Endothelial cell of umbilical vein (primary cell): Measurements from ENCODE around the gene NSUN4.

Source experiments
- CTCF ChIP-seq, 2 donors: IDR thresholded peaks; 1 replicate in 1 of 2; 2 replicates in 1 of 2; pipeline ENCODE4 v1.5.1; 2011; ENCODE audit warnings: low read length in 2 of 2, mild to moderate bottlenecking in 2 of 2, moderate library complexity in 2 of 2, control low read depth in 1 of 2, inconsistent platforms in 1 of 2, low read depth in 1 of 2; ENCODE audit not compliant: insufficient read depth in 1 of 2; ENCODE audit errors: extremely low read depth in 1 of 2
- JUN ChIP-seq: IDR thresholded peaks from 2 replicates; pipeline ENCODE4 v1.6.1; 2011; ENCODE audit warnings: borderline replicate concordance, low read depth; ENCODE audit not compliant: insufficient read length, insufficient read depth
- MAX ChIP-seq: IDR thresholded peaks from 2 replicates; pipeline ENCODE4 v1.6.1; 2011; ENCODE audit not compliant: insufficient read depth, insufficient read length
- MYC ChIP-seq: IDR thresholded peaks from one replicate; pipeline ENCODE4 v1.6.1; 2011; ENCODE audit warnings: mild to moderate bottlenecking, low read depth, low read length
- POLR2A ChIP-seq: IDR thresholded peaks from 2 replicates; pipeline ENCODE4 v1.6.1; 2012; ENCODE audit warnings: low read depth, mild to moderate bottlenecking, control low read depth, low read length
- POLR2AphosphoS5 ChIP-seq: IDR thresholded peaks from 2 replicates; pipeline ENCODE4 v1.6.1; 2012; ENCODE audit warnings: low read depth, mild to moderate bottlenecking, control low read depth, low read length, moderate library complexity; ENCODE audit not compliant: insufficient read depth

GRCh38 chr1:46394108-46394871 lies 53.7 kb downstream of the NSUN4 start, which contains the start of gene FAAH:
- TF ChIP-seq MAX (peak; percentile 17), CTCF (IDR thresholded peaks at IDR 0.05; ENCODE audit: extremely low read depth in 1 of 2, insufficient read depth in 1 of 2, low read depth in 1 of 2, low read length in 2 of 2) (no peak), MYC (no peak), JUN (no peak), POLR2A (no peak), POLR2AphosphoS5 (no peak)
